Right lobe of liver (tissue), 6 donors: ENCODE measurements around the gene BEND2. TPM values are rescaled to one million over a fixed set of nuclear protein-coding genes. Genes with fewer than 3 reads are reported as not detected.
"Not testable (repeated sequence)": the region's sequence is repeated elsewhere in the genome, so short reads cannot be mapped to it uniquely, and the experiment has no call there.

Experiments
- ATAC-seq, 4 donors: fragments of 200-7000 bp; cut with Tn5 transposase; one replicate each; pipeline ENCODE4 v1.9.1; 2020; ENCODE audit warnings: mild to moderate bottlenecking in 4 of 4, moderate library complexity in 4 of 4
- DNase-seq, 3 donors: peaks; one replicate each; pipeline ENCODE4 v3.0.0-alpha.2; 2020
- H3K27ac ChIP-seq, 3 donors: fragments of 200-600 bp; one replicate each; pipeline ENCODE4 v1.8.0; 2022
- H3K27me3 ChIP-seq, 2 donors: fragments of 200-600 bp; one replicate each; pipeline ENCODE4 v1.8.0; 2022
- H3K36me3 ChIP-seq, 4 donors: fragments of 200-600 bp; sonication (generic) in 1 of 4; one replicate each; pipeline versions ENCODE4 v1.5.1 to v1.8.0; 2017 to 2022; ENCODE audit warnings: control low read depth in 1 of 4
- H3K4me1 ChIP-seq, 4 donors: fragments of 200-600 bp; sonication (generic) in 1 of 4; one replicate each; pipeline versions ENCODE4 v1.5.1 to v1.8.0; 2017 to 2022; ENCODE audit warnings: control low read depth in 1 of 4
- H3K4me3 ChIP-seq, 3 donors: fragments of 200-600 bp; one replicate each; pipeline ENCODE4 v1.8.0; 2022
- H3K9me3 ChIP-seq, 4 donors: fragments of 200-600 bp; sonication (generic) in 1 of 4; one replicate each; pipeline versions ENCODE4 v1.5.1 to v1.8.0; 2017 to 2022; ENCODE audit warnings: control low read depth in 1 of 4
- CTCF ChIP-seq, 4 donors: fragments of 200-600 bp in 3 of 4; fragments of 450-650 bp in 1 of 4; IDR thresholded peaks; one replicate each; pipeline versions ENCODE4 v1.5.1 to v1.8.0; 2016 to 2022; ENCODE audit warnings: antibody characterized with exemption in 4 of 4, mild to moderate bottlenecking in 2 of 4
- POLR2A ChIP-seq: fragments of 450-650 bp; IDR thresholded peaks from one replicate; pipeline ENCODE4 v1.6.1; 2017; ENCODE audit warnings: antibody characterized with exemption, mild to moderate bottlenecking
- whole genome bisulfite sequencing: methylation state at CpG from one replicate; pipeline ENCODE4 v1.1.6; 2018; ENCODE audit warnings: low coverage, low lambda C conversion rate; ENCODE audit not compliant: insufficient coverage; ENCODE audit errors: missing lambda C conversion rate; 5-methylcytosine and 5-hydroxymethylcytosine counted together
- intact Hi-C, 2 donors: fragments of 100-400 bp; cut with DNase I; formaldehyde crosslinking; loops; one replicate each; pipeline versions ENCODE4 v1.11.2 to v1.14.1; 2022
- long read RNA-seq: library from polyadenylated mRNA; unstranded; transcript quantifications from one replicate; pipeline ENCODE4 v2.0.0, GENCODE V29; 2019
- total RNA-seq, 6 experiments: library from RNA; depleted of rRNA in 2 of 6; stranded (reverse); fragments of >200 nt in 2 of 6; fragmentation: NEBNext Ultra II Directional in 3 of 6; extraction: Animal tissue kit (Norgen Biotek cat#: 25700) in 3 of 6; gene quantifications; one replicate each; pipeline versions ENCODE4 v1.1.0 to v1.2.4, GENCODE V29; 2016 to 2023
- donor health status: DM: no; HTN: yes; CAD: no.
- donor health status: DM: no; HTN: no; CAD: no.
- donor health status: DM: no; HTN: no; CAD: no.
- donor health status: DM: no; HTN: yes; CAD: no.
- donor health status: DM: no; HTN: yes; CAD: no.

Gene BEND2
- under 1 TPM in 1 of 6 experiments, not detected in 5; 0.05 TPM for total RNA-seq
- long read RNA-seq: 0 reads

GRCh38 chrX:18220786-18221185, at the start of gene BEND2:
TSS of gene BEND2 (minus strand) at chrX:18220886. CDS start at chrX:18220750, 136 bp downstream.
- TF ChIP-seq POLR2A: no peak
- TF ChIP-seq CTCF (IDR thresholded peaks at IDR 0.05): no peak
- DNase-seq (no peak), ATAC-seq (no peak)
- Histone ChIP-seq H3K27me3 (no peaks in the 10 kb centered on the region), H3K9me3 (no peaks in the 10 kb centered on the region), H3K4me3 (no peak within 1 kb of the TSS), H3K27ac (no peak within 1 kb of the TSS), H3K4me1 (no peaks in the 10 kb centered on the region), H3K36me3 (no peaks in the 10 kb centered on the region)
- WGBS: 85% methylated on average over 11 of the region's 19 CpGs
- intact Hi-C loops: no loop called here

- Histone ChIP-seq H3K4me3 (no peak overlapping the region), H3K27me3 (no peaks in the 10 kb centered on the region), H3K36me3 (no peaks in the 10 kb centered on the region), H3K27ac (no peak overlapping the region), H3K4me1 (no peaks in the 10 kb centered on the region), H3K9me3 (no peaks in the 10 kb centered on the region)
- DNase-seq (no peak), ATAC-seq (no peak)
- 100% methylated on average over 1 of the region's 1 CpG for WGBS
- TF ChIP-seq CTCF (IDR thresholded peaks at IDR 0.05) (no peak), POLR2A (no peak)
- intact Hi-C loops: no loop called here
Measured at GRCh38 chrX:18255059-18255458, 34.4 kb upstream of the BEND2 start.

- H3K4me3 ChIP-seq: no peak overlapping the region
- intact Hi-C loops: no loop called here
- no peaks in the 10 kb centered on the region for H3K4me1 ChIP-seq
- TF ChIP-seq POLR2A (no peak), CTCF (IDR thresholded peaks at IDR 0.05) (no peak)
- no peak for DNase-seq
- no peak for ATAC-seq
- H3K27me3 ChIP-seq: no peaks in the 10 kb centered on the region
- 49% methylated on average over 3 of the region's 3 CpGs for WGBS
- no peaks in the 10 kb centered on the region for H3K9me3 ChIP-seq
- H3K36me3 ChIP-seq: no peaks in the 10 kb centered on the region
- no peak overlapping the region for H3K27ac ChIP-seq
Measured at GRCh38 chrX:18252644-18253359, 32.1 kb upstream of the BEND2 start.

GRCh38 chrX:18229646-18230045, 9.0 kb upstream of the BEND2 start:
- H3K4me3 ChIP-seq, H3K27me3 ChIP-seq, H3K27ac ChIP-seq, H3K36me3 ChIP-seq, DNase-seq, intact Hi-C loops, ATAC-seq, H3K9me3 ChIP-seq, H3K4me1 ChIP-seq: not testable (repeated sequence)
- 51% methylated on average over 13 of the region's 21 CpGs for WGBS

- intact Hi-C loops: no loop called here
- no peak for ATAC-seq
- H3K4me1 ChIP-seq: no peaks in the 10 kb centered on the region
- WGBS: 70% methylated on average over 10 of the region's 14 CpGs
- no peaks in the 10 kb centered on the region for H3K9me3 ChIP-seq
- no peak for DNase-seq
- H3K4me3 ChIP-seq: no peak overlapping the region
- H3K27ac ChIP-seq: no peak overlapping the region
- TF ChIP-seq CTCF (IDR thresholded peaks at IDR 0.05) (no peak), POLR2A (no peak)
- H3K36me3 ChIP-seq: no peaks in the 10 kb centered on the region
- no peaks in the 10 kb centered on the region for H3K27me3 ChIP-seq
Measured at GRCh38 chrX:18228069-18228468, 7.4 kb upstream of the BEND2 start.
